ACHN (cell line): ENCODE data around the gene SCFD2.

ENCODE experiments used
- DNase-seq: peaks from one replicate; pipeline ENCODE4 v3.0.0-alpha.2; 2015
- in situ Hi-C: cut with HindIII; loops from 2 replicates; pipeline ENCODE4 v1.10.0; 2017; ENCODE audit warnings: low sequenced_read_pairs, low pct_ligation_motif_present, low pct_unique_long_range_greater_than_20kb

Gene SCFD2

DNA sequence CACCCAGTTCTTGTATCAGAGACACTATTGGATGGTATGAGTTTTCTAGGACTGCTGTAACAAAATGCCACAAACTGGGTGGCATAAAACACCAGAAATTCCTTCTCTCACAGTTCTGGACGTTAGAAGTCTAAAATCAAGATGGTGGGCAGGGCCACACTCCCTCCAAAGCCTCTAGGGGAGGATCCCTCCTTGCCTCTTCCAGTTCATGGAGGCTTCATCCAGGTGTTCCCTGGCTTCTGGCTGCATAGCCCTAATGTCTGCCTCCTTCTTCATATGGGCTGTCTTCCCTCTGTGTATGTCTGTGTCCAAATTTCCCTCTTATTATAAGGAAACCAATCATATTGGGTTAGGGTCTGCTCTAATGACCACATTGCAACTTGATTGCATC, 542.2 kb downstream of the SCFD2 start:
- in situ Hi-C loops: no loop called here
- DNase-seq: no peak
